H1 (cell line): ENCODE measurements around the gene STK39. TPM values are rescaled to one million over a fixed set of nuclear protein-coding genes. Genes with fewer than 3 reads are reported as not detected.

Source experiments
- ASH2L ChIP-seq: fragments of 200-600, 300-600 bp; sonication (generic); IDR thresholded peaks from one replicate; pipeline ENCODE4 v1.7.1; 2017; ENCODE audit warnings: low read length
- CHD1 ChIP-seq: IDR thresholded peaks from 2 replicates; pipeline ENCODE4 v1.6.1; 2012; ENCODE audit warnings: low read depth, low read length, improper control_type of control experiment
- CHD7 ChIP-seq: fragments of 300-600 bp; sonication (generic); IDR thresholded peaks from 2 replicates; pipeline ENCODE4 v1.7.1; 2012; ENCODE audit warnings: low read length, moderate library complexity, mild to moderate bottlenecking, inconsistent platforms; ENCODE audit not compliant: insufficient replicate concordance
- CTBP2 ChIP-seq: IDR thresholded peaks from 2 replicates; pipeline ENCODE4 v1.7.0; 2011; ENCODE audit warnings: borderline replicate concordance, mild to moderate bottlenecking, moderate library complexity, mixed read lengths, low read length; ENCODE audit not compliant: insufficient read depth, insufficient read length
- EP300 ChIP-seq, 2 experiments: IDR thresholded peaks; 1 replicate in 1 of 2; 2 replicates in 1 of 2; pipeline ENCODE4 v1.6.1; 2011 to 2012; ENCODE audit warnings: low read depth in 2 of 2, low read length in 2 of 2, mild to moderate bottlenecking in 2 of 2, borderline replicate concordance in 1 of 2, inconsistent platforms in 1 of 2, moderate library complexity in 1 of 2
- EZH2 ChIP-seq: fragments of 200-600 bp; sonication (generic); IDR thresholded peaks from 2 replicates; pipeline ENCODE4 v1.7.1; 2012; ENCODE audit warnings: low read depth, mild to moderate bottlenecking, moderate library complexity, low read length, inconsistent platforms; ENCODE audit not compliant: severe bottlenecking
- HDAC2 ChIP-seq, 2 experiments: fragments of 300-600 bp in 1 of 2; sonication (generic) in 1 of 2; IDR thresholded peaks; 2 replicates each; pipeline ENCODE4 v1.6.1; 2011 to 2012; ENCODE audit warnings: low read depth in 2 of 2, low read length in 2 of 2, mild to moderate bottlenecking in 2 of 2, moderate library complexity in 2 of 2, borderline replicate concordance in 1 of 2, inconsistent platforms in 1 of 2
- POLR2A ChIP-seq, 2 experiments: IDR thresholded peaks; 1 replicate in 1 of 2; 2 replicates in 1 of 2; pipeline ENCODE4 v1.6.1; 2011; ENCODE audit warnings: low read depth in 2 of 2, low read length in 2 of 2, mild to moderate bottlenecking in 2 of 2; ENCODE audit errors: control extremely low read depth in 1 of 2
- SAP30 ChIP-seq: fragments of 300-600 bp; sonication (generic); IDR thresholded peaks from 2 replicates; pipeline ENCODE4 v1.7.1; 2012; ENCODE audit warnings: low read length, moderate library complexity, mild to moderate bottlenecking, inconsistent platforms; ENCODE audit not compliant: insufficient read depth, insufficient replicate concordance
- SRF ChIP-seq: IDR thresholded peaks from 2 replicates; pipeline ENCODE4 v1.6.1; 2011; ENCODE audit warnings: mild to moderate bottlenecking, low read depth, low read length, moderate library complexity
- polyA plus RNA-seq, 7 experiments: library from polyadenylated mRNA; depleted of rRNA in 3 of 7; stranded (reverse) in 5 of 7; unstranded in 2 of 7; fragments of >200 nt in 5 of 7; fragments of 200-250 nt in 2 of 7; gene quantifications; 1 replicate in 5 of 7; 2 replicates in 1 of 7; 4 replicates in 1 of 7; pipeline versions ENCODE4 v1.2.1 to v1.2.3, GENCODE V29; 2011 to 2013; ENCODE audit warnings: missing spikeins in 2 of 7, mixed read lengths in 2 of 7
- total RNA-seq: library from RNA; stranded (reverse); fragmentation: NEBNext Ultra II Directional; extraction: Animal tissue kit (Norgen Biotek cat#: 25700); gene quantifications from 2 replicates; pipeline ENCODE4 v1.2.1, GENCODE V29; 2021

STK39 gene
- total and polyA plus RNA-seq, 2 of the 8 experiments (the other 6 are each of a cell fraction or from before 2014, with no cell fraction given): 13.7 to 23.8 TPM

- TF ChIP-seq CHD7 (no peak), CTBP2 (no peak), POLR2A (IDR thresholded peaks at IDR 0.05; ENCODE audit: control extremely low read depth in 1 of 2, low read depth in 2 of 2, low read length in 2 of 2) (no peak), CHD1 (no peak), EP300 (IDR thresholded peaks at IDR 0.05; ENCODE audit: borderline replicate concordance in 1 of 2, low read depth in 2 of 2, low read length in 2 of 2) (no peak), EZH2 (no peak), SAP30 (no peak), HDAC2 (IDR thresholded peaks at IDR 0.05; ENCODE audit: borderline replicate concordance in 1 of 2, low read depth in 2 of 2, low read length in 2 of 2) (no peak), ASH2L (no peak), SRF (no peak)
Observed at GRCh38 chr2:168194784-168195522, 52.4 kb downstream of the STK39 start (continued).
